Left renal cortex interstitium (tissue), 4 donors: ENCODE results near the gene C2orf66. TPM values are rescaled to one million over a fixed set of nuclear protein-coding genes. Genes with fewer than 3 reads are reported as not detected.

Source experiments
- DNase-seq, 4 donors: peaks; one replicate each; pipeline ENCODE4 v3.0.0-alpha.2; 2013; ENCODE audit warnings: low read depth in 4 of 4, low spot score in 2 of 4, missing footprints in 1 of 4
- polyA plus RNA-seq, 4 donors: library from polyadenylated mRNA; unstranded; fragments of 120-200 nt; gene quantifications; one replicate each; pipeline ENCODE4 v1.2.1, GENCODE V29; 2013; ENCODE audit not compliant: insufficient read length in 4 of 4

The C2orf66 gene
- polyA plus RNA-seq, result 1 to 10 TPM in 1 of 4 donors, under 1 TPM in 3; 0.27 to 1.2 (median 0.50) TPM

DNA sequence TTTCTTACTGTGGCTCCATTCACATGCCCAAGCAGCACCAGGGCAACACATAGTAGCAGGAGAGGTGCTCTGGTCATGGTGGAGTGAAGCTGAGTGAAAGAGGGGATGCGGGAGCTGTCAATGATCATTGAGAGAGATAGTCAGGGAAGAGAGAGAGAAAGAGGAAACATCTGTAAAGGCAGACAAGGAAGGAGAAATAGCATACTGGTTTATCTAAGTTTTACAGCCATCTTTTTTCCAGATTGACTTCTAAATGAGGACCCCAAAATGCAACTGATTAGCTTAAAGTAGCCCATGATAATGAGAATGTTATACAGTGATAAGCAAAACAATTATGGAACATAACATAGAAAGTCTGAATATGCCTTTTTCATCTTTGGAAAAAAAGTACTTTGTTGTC is at the start of gene C2orf66:
C2orf66 (minus strand) TSS at position 96 of the 400 bp plus-strand sequence; CDS start at position 77, 19 bp downstream.
- no peak for DNase-seq

DNA sequence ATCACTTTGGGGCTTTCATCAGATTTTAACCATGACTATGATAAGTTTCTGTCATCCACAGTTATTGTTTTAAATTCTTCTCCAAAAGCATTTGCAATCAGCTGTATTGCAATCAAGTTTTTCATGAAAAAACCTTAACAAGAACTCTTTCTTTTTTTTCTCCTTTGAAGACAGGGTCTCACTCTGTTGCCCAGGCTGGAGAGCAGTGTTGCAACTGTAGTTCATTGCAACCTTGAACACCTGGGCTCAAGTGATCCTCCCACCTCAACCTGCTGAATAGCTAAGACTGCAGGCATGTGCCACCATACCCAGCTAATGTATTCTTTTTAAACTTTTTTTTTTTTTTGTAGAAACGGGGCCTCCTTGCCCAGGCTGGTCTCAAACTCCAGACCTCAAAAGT is 45.5 kb upstream of the C2orf66 start:
- no peak for DNase-seq

GRCh38 chr2:196853301-196854087 is 44.3 kb upstream of the C2orf66 start:
- DNase-seq, result no peak

GRCh38 chr2:196851088-196851487 is 41.9 kb upstream of the C2orf66 start:
- DNase-seq, result no peak

- no peak for DNase-seq
These were observed 40.7 kb upstream of the C2orf66 start for GRCh38 chr2:196849895-196850294.

- no peak for DNase-seq
These were observed 37.1 kb upstream of the C2orf66 start for GRCh38 chr2:196846295-196846694.

DNA sequence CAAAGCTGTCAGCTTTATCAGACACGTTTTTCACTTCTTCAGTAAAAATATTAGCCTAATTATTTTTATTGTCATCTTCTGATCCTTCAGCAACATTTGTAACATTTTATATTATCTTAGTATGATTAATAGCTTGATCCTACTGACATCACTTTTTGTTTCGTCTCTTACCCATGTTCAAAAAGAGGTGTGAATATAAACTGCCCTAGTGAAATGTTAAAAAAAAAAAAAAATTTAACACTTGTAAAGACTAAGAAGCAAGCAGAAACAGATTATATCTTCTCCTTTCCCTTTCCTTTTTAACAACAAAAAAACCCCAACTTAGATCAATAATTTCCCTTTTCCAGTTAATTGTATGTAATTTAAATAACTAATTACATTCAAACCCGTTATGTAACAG is 36.2 kb upstream of the C2orf66 start:
- DNase-seq, result no peak

DNA sequence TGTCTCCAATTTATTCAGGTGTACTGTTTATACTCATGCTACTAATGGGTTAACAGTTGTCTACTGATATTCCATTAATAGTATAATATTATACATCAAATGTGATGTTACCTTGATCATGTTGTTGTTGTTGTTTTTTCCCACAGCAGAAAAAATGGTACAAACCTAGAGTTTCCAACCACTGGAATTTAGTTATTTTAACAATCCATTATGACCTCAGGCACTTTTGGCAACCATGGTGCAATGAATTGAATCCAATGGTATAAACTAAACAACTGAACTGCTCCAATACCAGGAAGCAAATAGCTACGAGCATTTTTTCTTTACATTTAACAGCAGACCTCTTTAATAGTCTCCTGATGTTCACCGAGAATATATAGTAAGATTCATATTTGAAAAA is 31.0 kb upstream of the C2orf66 start:
- no peak for DNase-seq

DNA sequence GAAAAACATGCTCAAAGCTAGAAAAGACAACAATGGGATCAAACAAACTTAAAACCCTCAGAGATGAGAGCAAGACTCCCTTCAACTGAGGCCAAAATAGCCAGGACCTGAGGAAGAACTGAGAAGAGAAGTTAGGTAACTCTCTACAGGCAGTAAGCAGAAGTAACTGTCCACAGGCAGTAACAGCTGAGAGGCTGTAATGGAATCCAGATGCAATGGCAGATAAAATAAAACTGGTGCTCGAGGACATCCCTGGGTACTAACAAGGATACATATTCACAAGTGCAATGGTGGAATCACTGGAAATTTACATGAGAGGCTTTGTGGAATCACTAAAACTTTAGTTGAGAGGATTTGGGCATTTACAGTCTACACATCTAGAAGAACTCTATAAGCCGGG is 30.4 kb upstream of the C2orf66 start:
- DNase-seq, result no peak

DNA sequence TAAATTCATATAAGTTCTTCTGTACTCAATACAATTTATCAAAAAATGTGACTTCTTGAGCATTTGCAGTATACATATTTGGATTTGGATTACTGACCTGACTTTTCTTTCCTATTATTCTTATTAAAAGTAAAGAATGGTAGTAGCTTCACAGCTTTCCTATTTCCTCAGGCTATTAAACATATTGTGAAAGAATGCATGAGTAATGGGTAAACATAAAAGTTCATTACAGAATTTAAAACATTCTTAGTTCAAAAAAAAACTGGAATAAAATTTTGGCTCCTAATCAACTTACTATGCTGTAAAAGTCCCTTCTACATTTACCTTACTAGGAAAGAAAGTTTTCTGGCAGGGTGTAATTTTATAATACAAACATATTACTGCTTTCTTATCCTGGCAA is 27.3 kb upstream of the C2orf66 start:
- DNase-seq, result no peak

GRCh38 chr2:196830701-196831100 is 21.5 kb upstream of the C2orf66 start:
- DNase-seq, result no peak

GRCh38 chr2:196827356-196827755 is 18.2 kb upstream of the C2orf66 start:
- DNase-seq, result no peak

- DNase-seq, result no peak
These were observed 14.8 kb upstream of the C2orf66 start for GRCh38 chr2:196823750-196824522.

- no peak for DNase-seq
These were observed 12.0 kb upstream of the C2orf66 start for GRCh38 chr2:196821195-196821594.

DNA sequence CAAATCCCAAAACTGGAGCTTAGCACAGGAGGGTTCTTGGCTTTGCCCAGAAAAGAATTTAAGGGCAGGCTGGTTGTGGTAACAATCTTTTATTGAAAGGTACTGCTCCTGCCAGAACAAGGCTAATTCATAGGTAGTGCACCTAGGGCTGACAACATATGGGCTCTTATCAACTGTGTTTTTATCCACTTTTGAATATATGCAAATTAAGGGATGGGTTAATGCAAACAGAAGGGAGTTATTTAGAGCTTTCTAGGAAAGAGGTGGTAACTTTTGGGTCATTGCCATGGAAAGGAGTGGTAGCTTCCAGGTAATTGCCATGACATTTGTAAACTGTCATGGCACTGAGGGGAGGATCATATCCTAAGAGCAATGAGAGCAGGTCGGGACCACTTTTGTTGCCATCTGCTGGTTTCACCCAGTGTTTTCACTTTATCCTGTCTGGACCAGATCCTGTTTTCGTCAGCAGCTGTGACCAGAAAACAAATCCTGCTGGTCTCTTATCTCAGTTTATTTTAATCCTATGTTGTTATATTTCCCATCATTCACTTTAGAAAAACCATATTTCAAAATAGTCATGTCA is 981 bp downstream of the C2orf66 start:
- no peak for DNase-seq

DNA sequence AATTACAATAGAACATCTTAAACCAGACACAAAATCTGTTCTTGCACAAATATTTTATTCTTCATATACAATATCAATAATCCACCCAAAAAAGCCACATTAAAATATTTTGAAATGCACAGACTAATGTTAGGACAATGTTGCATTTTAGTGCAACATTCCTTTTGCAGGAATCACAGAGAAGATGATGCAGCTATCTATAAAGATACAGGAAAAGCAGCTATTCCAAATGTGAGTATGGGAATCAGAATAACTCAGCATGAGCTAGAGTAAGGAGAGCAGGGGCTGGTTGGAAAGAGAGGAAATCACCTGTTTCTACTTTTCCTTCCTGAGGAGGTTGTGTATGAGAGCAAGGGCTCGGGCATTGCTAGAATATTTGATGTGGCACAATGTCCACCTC is 4.8 kb downstream of the C2orf66 start:
- DNase-seq, result no peak

GRCh38 chr2:196802401-196802800 is 6.8 kb downstream of the C2orf66 start:
- no peak for DNase-seq

GRCh38 chr2:196801674-196802261 is 7.4 kb downstream of the C2orf66 start:
- DNase-seq, result no peak

DNA sequence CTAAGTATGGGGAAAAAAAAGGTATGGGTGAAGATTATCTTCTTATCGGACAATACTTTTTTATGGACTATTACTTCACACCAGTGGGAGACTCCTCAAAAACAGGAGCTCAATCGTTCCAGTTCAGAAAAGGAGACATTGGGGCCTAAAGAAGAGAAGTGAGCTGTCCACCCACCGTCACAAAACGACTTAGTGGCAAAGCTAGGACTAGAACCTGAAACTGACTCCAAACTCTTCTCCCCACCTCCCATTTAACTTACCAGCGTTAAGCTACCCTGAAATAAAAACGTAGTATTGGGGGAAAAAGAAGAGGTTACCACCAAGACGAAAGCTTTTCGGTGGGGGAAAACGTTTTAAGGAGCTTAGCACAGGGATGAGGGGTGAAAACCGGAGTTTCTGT is 10.2 kb downstream of the C2orf66 start:
- DNase-seq, result peak in 3 of 4 donors; percentile 1 to 5 (median 3)

- DNase-seq, result no peak
These were observed 16.3 kb downstream of the C2orf66 start for GRCh38 chr2:196792865-196793264.

DNA sequence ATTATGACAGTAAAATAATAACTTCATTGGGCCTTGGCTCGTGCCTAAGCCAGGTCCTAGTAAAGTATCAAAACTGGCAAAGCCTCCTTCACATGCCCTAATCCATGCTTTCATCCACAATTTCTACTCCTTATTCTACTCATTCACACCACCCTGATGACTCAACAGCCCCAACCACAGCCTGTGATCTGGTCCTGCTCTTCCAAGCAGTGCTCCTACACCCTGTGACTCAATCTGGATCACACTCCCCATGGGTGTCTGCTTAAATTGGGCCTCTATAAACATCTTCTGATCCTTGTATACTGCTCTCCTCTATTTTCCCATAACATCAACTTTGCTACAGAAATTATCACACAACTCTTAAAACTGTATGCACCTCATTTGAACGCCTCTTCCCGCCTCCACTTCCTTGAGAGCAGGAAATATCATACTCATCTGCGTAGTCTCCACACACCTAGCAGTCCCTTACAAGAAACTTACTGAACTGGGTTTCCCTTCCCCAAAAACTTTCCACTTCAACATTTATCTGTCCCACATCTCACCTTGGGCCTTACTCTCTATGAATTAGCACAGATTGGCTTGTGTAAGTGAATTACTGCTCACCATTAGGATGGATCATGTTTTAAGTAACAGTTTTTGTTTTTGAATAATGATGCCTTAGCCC is 25.6 kb downstream of the C2orf66 start:
- DNase-seq, result no peak
